ENCODE data around the gene NIPBL.
A peak's percentile ranks its signal among the peaks of the same experiment; 100 is the strongest.

The NIPBL gene

GRCh38 chr5:37103302-37103701 lies 226.7 kb downstream of the NIPBL start:
- Mint-ChIP-seq H3K27me3 (no peaks in the 10 kb centered on the region), H3K4me3 (no peak overlapping the region), H3K9me3 (peaks cover 37% of the 10 kb centered on the region), H3K4me1 (peaks cover 30% of the 10 kb centered on the region), H3K36me3 (peaks cover 63% of the 10 kb centered on the region), H3K27ac (peak overlapping the region; percentile 0)
- DNase-seq, result no peak
- CTCF ChIA-PET, result interaction anchor here (0.6 kb wide), 1 partner anchor 29 kb away, joined by 3 read pairs; no protein-coding TSS in a partner anchor

- H3K9me3 Mint-ChIP-seq, result peaks cover 7% of the 10 kb centered on the region
- no peaks in the 10 kb centered on the region for H3K27me3 Mint-ChIP-seq
- H3K4me1 Mint-ChIP-seq, result peaks cover 55% of the 10 kb centered on the region
- DNase-seq, result no peak
- H3K27ac Mint-ChIP-seq, result no peak overlapping the region
- CTCF ChIA-PET, result no interaction called here
- no peak overlapping the region for H3K4me3 Mint-ChIP-seq
- H3K36me3 Mint-ChIP-seq, result peaks cover 52% of the 10 kb centered on the region
Measured at GRCh38 chr5:37109338-37109737, 232.8 kb downstream of the NIPBL start.

DNA sequence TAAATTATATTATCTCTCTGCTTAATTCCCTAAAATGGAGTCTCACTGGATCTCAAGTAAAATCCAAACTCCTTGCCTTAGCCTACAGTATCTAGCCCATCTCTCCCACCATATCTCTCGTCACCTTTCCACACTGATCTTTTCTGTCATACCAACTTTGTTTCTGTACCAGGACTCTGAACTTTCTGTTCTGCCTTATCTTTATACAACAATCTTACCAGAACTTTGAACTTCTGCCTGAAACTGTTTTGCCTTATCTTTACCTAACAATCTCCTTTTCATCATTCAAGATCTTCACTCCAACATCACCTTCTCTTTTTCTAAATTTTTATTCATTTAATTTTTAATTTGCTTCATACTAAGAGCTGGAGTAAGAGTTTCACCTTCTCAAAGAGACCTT lies 233.6 kb downstream of the NIPBL start:
- DNase-seq, result no peak
- no peak overlapping the region for H3K4me3 Mint-ChIP-seq
- no peaks in the 10 kb centered on the region for H3K27me3 Mint-ChIP-seq
- CTCF ChIA-PET, result no interaction called here
- peaks cover 52% of the 10 kb centered on the region for H3K36me3 Mint-ChIP-seq
- peaks cover 51% of the 10 kb centered on the region for H3K4me1 Mint-ChIP-seq
- H3K27ac Mint-ChIP-seq, result peak overlapping the region; percentile 53
- H3K9me3 Mint-ChIP-seq, result peaks cover 7% of the 10 kb centered on the region

GRCh38 chr5:37111426-37112382 lies 235.1 kb downstream of the NIPBL start:
- peak; percentile 51 for DNase-seq
- Mint-ChIP-seq H3K27ac (peak overlapping the region; percentile 90), H3K4me3 (peak overlapping the region; percentile 25), H3K9me3 (peaks cover 7% of the 10 kb centered on the region), H3K27me3 (no peaks in the 10 kb centered on the region), H3K4me1 (peaks cover 45% of the 10 kb centered on the region), H3K36me3 (peaks cover 50% of the 10 kb centered on the region)
- CTCF ChIA-PET, result interaction anchor here (0.6 kb wide), 2 partner anchors 85 kb away, joined by 3 to 5 read pairs; no protein-coding TSS in a partner anchor

GRCh38 chr5:37112383-37112991 lies 235.9 kb downstream of the NIPBL start:
- Mint-ChIP-seq H3K4me3 (peak overlapping the region; percentile 25), H3K27me3 (no peaks in the 10 kb centered on the region), H3K27ac (peak overlapping the region; percentile 90), H3K36me3 (peaks cover 45% of the 10 kb centered on the region), H3K9me3 (peaks cover 7% of the 10 kb centered on the region), H3K4me1 (peaks cover 45% of the 10 kb centered on the region)
- no peak for DNase-seq
- CTCF ChIA-PET, result interaction anchor here (0.6 kb wide), 2 partner anchors 84 to 85 kb away, joined by 3 to 5 read pairs; no protein-coding TSS in a partner anchor

All from activated naive CD4-positive, alpha-beta T cell treated with anti-CD3 and anti-CD28 coated beads, Interleukin-2, amount 10 ng/mL, durations not matched to agents 7 days and 5 days (primary cell).